ENCODE data around the gene TRAPPC12. TPM values are rescaled to one million over a fixed set of nuclear protein-coding genes. Genes with fewer than 3 reads are reported as not detected.

TRAPPC12 gene
- total RNA-seq, 1 experiment from 2014 or later, result 52.9 TPM

GRCh38 chr2:3408781-3409180, 29.3 kb downstream of the TRAPPC12 start:
- H3K27ac ChIP-seq, result no peak overlapping the region
- H3K4me1 ChIP-seq, result no peaks in the 10 kb centered on the region
- no peaks in the 10 kb centered on the region for H3K27me3 ChIP-seq
- no peaks in the 10 kb centered on the region for H3K9me3 ChIP-seq (replicated peaks)
- H3K36me3 ChIP-seq, result peaks cover 15% of the 10 kb centered on the region
- no peak for DNase-seq
- H3K4me3 ChIP-seq, result no peak overlapping the region

GRCh38 chr2:3409627-3410170, 30.2 kb downstream of the TRAPPC12 start:
- no peak overlapping the region for H3K27ac ChIP-seq
- no peak for DNase-seq
- no peaks in the 10 kb centered on the region for H3K4me1 ChIP-seq
- H3K27me3 ChIP-seq, result no peaks in the 10 kb centered on the region
- no peak overlapping the region for H3K4me3 ChIP-seq
- no peaks in the 10 kb centered on the region for H3K9me3 ChIP-seq (replicated peaks)
- peaks cover 11% of the 10 kb centered on the region for H3K36me3 ChIP-seq

- H3K4me1 ChIP-seq, result no peaks in the 10 kb centered on the region
- no peaks in the 10 kb centered on the region for H3K27me3 ChIP-seq
- H3K27ac ChIP-seq, result no peak overlapping the region
- peaks cover 13% of the 10 kb centered on the region for H3K36me3 ChIP-seq
- no peak for DNase-seq
- H3K4me3 ChIP-seq, result no peak overlapping the region
- H3K9me3 ChIP-seq (replicated peaks), result no peaks in the 10 kb centered on the region
Measured at GRCh38 chr2:3411103-3411502, 31.6 kb downstream of the TRAPPC12 start.

GRCh38 chr2:3413697-3414096, 34.2 kb downstream of the TRAPPC12 start:
- no peaks in the 10 kb centered on the region for H3K4me1 ChIP-seq
- no peaks in the 10 kb centered on the region for H3K9me3 ChIP-seq (replicated peaks)
- no peak overlapping the region for H3K27ac ChIP-seq
- H3K4me3 ChIP-seq, result no peak overlapping the region
- no peaks in the 10 kb centered on the region for H3K27me3 ChIP-seq
- H3K36me3 ChIP-seq, result peaks cover 9% of the 10 kb centered on the region; the same call in 1 of the 2 replicates
- no peak for DNase-seq

GRCh38 chr2:3414133-3414860, 34.8 kb downstream of the TRAPPC12 start:
- H3K4me1 ChIP-seq, result no peaks in the 10 kb centered on the region
- no peak for DNase-seq
- H3K9me3 ChIP-seq (replicated peaks), result no peaks in the 10 kb centered on the region
- H3K27ac ChIP-seq, result no peak overlapping the region
- peaks cover 9% of the 10 kb centered on the region for H3K36me3 ChIP-seq
- H3K4me3 ChIP-seq, result no peak overlapping the region
- H3K27me3 ChIP-seq, result no peaks in the 10 kb centered on the region

GRCh38 chr2:3418766-3419404, 39.4 kb downstream of the TRAPPC12 start:
- Histone ChIP-seq H3K36me3 (peaks cover 14% of the 10 kb centered on the region), H3K4me1 (peaks cover 17% of the 10 kb centered on the region), H3K27ac (no peak overlapping the region), H3K27me3 (no peaks in the 10 kb centered on the region), H3K4me3 (no peak overlapping the region), H3K9me3 (replicated peaks) (no peaks in the 10 kb centered on the region)
- no peak for DNase-seq

- no peaks in the 10 kb centered on the region for H3K27me3 ChIP-seq
- DNase-seq, result no peak
- peaks cover 18% of the 10 kb centered on the region for H3K36me3 ChIP-seq
- no peaks in the 10 kb centered on the region for H3K9me3 ChIP-seq (replicated peaks)
- peaks cover 17% of the 10 kb centered on the region for H3K4me1 ChIP-seq
- no peak overlapping the region for H3K27ac ChIP-seq
- no peak overlapping the region for H3K4me3 ChIP-seq
Measured at GRCh38 chr2:3420076-3420768, 40.7 kb downstream of the TRAPPC12 start.

GRCh38 chr2:3420769-3421397, 41.4 kb downstream of the TRAPPC12 start:
- DNase-seq, result no peak
- Histone ChIP-seq H3K9me3 (replicated peaks) (no peaks in the 10 kb centered on the region), H3K36me3 (peaks cover 19% of the 10 kb centered on the region), H3K27ac (no peak overlapping the region), H3K4me1 (peaks cover 17% of the 10 kb centered on the region), H3K4me3 (no peak overlapping the region), H3K27me3 (no peaks in the 10 kb centered on the region)

- H3K9me3 ChIP-seq (replicated peaks), result no peaks in the 10 kb centered on the region
- no peaks in the 10 kb centered on the region for H3K27me3 ChIP-seq
- peak overlapping the region; percentile 85 for H3K27ac ChIP-seq
- no peak overlapping the region for H3K4me3 ChIP-seq
- H3K4me1 ChIP-seq, result peaks cover 17% of the 10 kb centered on the region
- no peak for DNase-seq
- H3K36me3 ChIP-seq, result peaks cover 19% of the 10 kb centered on the region
Measured at GRCh38 chr2:3421580-3421979, 42.1 kb downstream of the TRAPPC12 start.

GRCh38 chr2:3422161-3422779, 42.8 kb downstream of the TRAPPC12 start:
- peak; percentile 66 to 83 for DNase-seq
- H3K27me3 ChIP-seq, result no peaks in the 10 kb centered on the region
- no peak overlapping the region for H3K4me3 ChIP-seq
- H3K4me1 ChIP-seq, result peaks cover 17% of the 10 kb centered on the region
- H3K27ac ChIP-seq, result peak overlapping the region; percentile 85
- no peaks in the 10 kb centered on the region for H3K9me3 ChIP-seq (replicated peaks)
- H3K36me3 ChIP-seq, result peaks cover 19% of the 10 kb centered on the region

- no peak overlapping the region for H3K27ac ChIP-seq
- no peaks in the 10 kb centered on the region for H3K27me3 ChIP-seq
- H3K4me1 ChIP-seq, result peaks cover 17% of the 10 kb centered on the region
- H3K9me3 ChIP-seq (replicated peaks), result no peaks in the 10 kb centered on the region
- no peak overlapping the region for H3K4me3 ChIP-seq
- DNase-seq, result peak; percentile 66 to 75
- H3K36me3 ChIP-seq, result peaks cover 21% of the 10 kb centered on the region
Measured at GRCh38 chr2:3423492-3424170, 44.1 kb downstream of the TRAPPC12 start.

- Histone ChIP-seq H3K36me3 (peaks cover 24% of the 10 kb centered on the region), H3K27me3 (no peaks in the 10 kb centered on the region), H3K4me3 (no peak overlapping the region)
Measured at GRCh38 chr2:3424171-3424795, 44.8 kb downstream of the TRAPPC12 start.

GRCh38 chr2:3426615-3427014, 47.1 kb downstream of the TRAPPC12 start:
- Histone ChIP-seq H3K27ac (no peak overlapping the region), H3K36me3 (peaks cover 34% of the 10 kb centered on the region), H3K27me3 (no peaks in the 10 kb centered on the region), H3K4me1 (peaks cover 17% of the 10 kb centered on the region), H3K4me3 (no peak overlapping the region), H3K9me3 (replicated peaks) (no peaks in the 10 kb centered on the region)
- no peak for DNase-seq

More at GRCh38 chr2:3424171-3424795, 44.8 kb downstream of the TRAPPC12 start:
- Histone ChIP-seq H3K4me1 (peaks cover 17% of the 10 kb centered on the region), H3K27ac (no peak overlapping the region), H3K9me3 (replicated peaks) (no peaks in the 10 kb centered on the region)
- no peak for DNase-seq
